Stimulated activated naive B cell treated with anti-CD40 and anti-IgM and Interleukin-4, amounts not matched to agents 10 μg/mL and 1 μg/mL and 100 μg/mL, for 72 hours (primary cell): ENCODE data around the gene PPP2CA.
"Not testable (repeated sequence)": the region's sequence is repeated elsewhere in the genome, so short reads cannot be mapped to it uniquely, and the experiment has no call there.

Source experiments
- ATAC-seq, 2 donors: fragments of 150-1000 bp; cut with Tn5 transposase; replicated peaks; 2 replicates each; pipeline ENCODE4 v1.10.0; 2021; ENCODE audit warnings: moderate library complexity in 1 of 2
- DNase-seq: peaks from one replicate; pipeline ENCODE4 v3.0.0; 2021
- H3K27ac Mint-ChIP-seq: one replicate; pipeline ENCODE4 v1.8.0; 2022; ENCODE audit warnings: mild to moderate bottlenecking, mixed read lengths
- H3K27me3 Mint-ChIP-seq, 2 donors: one replicate each; pipeline ENCODE4 v1.8.0; 2022; ENCODE audit warnings: mixed read lengths in 2 of 2
- H3K36me3 Mint-ChIP-seq, 2 donors: one replicate each; pipeline ENCODE4 v1.8.0; 2022; ENCODE audit warnings: mixed read lengths in 2 of 2, mild to moderate bottlenecking in 1 of 2
- H3K4me1 Mint-ChIP-seq, 2 donors: one replicate each; pipeline ENCODE4 v1.8.0; 2022; ENCODE audit warnings: mixed read lengths in 2 of 2, mild to moderate bottlenecking in 1 of 2
- H3K4me3 Mint-ChIP-seq, 2 donors: one replicate each; pipeline ENCODE4 v1.8.0; 2022; ENCODE audit warnings: mild to moderate bottlenecking in 2 of 2, mixed read lengths in 2 of 2, moderate library complexity in 1 of 2
- H3K9me3 Mint-ChIP-seq, 2 donors: one replicate each; pipeline ENCODE4 v1.8.0; 2022; ENCODE audit warnings: mixed read lengths in 2 of 2, mild to moderate bottlenecking in 1 of 2

PPP2CA gene

DNA sequence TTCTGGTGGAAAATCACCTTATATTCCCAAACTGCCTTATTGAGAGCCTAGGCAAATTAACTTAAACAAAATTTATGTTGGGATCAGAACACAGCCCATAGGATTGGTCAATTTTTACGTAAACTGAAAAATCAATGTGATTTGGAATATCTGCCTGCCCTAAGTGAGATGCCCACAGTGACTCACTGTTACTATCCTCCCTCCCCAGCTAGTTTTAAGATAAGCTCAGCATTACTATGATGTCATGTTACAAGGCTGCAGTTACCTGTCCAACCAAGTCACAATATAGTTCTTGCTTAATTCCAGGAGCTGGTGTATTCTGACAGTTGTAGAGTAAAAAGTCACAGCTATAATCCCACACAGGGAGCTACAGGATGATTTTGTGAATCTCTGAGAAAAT, 72.2 kb downstream of the PPP2CA start:
- H3K4me3 Mint-ChIP-seq = no peak overlapping the region
- ATAC-seq (no peak), DNase-seq (no peak)
- H3K36me3 Mint-ChIP-seq = peaks cover 29 to 63% of the 10 kb centered on the region in 2 donors
- no peaks in the 10 kb centered on the region for H3K9me3 Mint-ChIP-seq
- H3K27me3 Mint-ChIP-seq = no peaks in the 10 kb centered on the region
- no peak overlapping the region for H3K27ac Mint-ChIP-seq
- H3K4me1 Mint-ChIP-seq = peaks cover 4 to 6% of the 10 kb centered on the region in 2 donors

- no peaks in the 10 kb centered on the region for H3K27me3 Mint-ChIP-seq
- H3K9me3 Mint-ChIP-seq = no peaks in the 10 kb centered on the region
- H3K4me3 Mint-ChIP-seq = no peak overlapping the region
- peaks cover 4 to 6% of the 10 kb centered on the region in 2 donors for H3K4me1 Mint-ChIP-seq
- H3K36me3 Mint-ChIP-seq = peaks cover 29 to 64% of the 10 kb centered on the region in 2 donors
- ATAC-seq (no peak), DNase-seq (no peak)
- H3K27ac Mint-ChIP-seq = no peak overlapping the region
Observed at GRCh38 chr5:134153241-134153640, 72.6 kb downstream of the PPP2CA start.

DNA sequence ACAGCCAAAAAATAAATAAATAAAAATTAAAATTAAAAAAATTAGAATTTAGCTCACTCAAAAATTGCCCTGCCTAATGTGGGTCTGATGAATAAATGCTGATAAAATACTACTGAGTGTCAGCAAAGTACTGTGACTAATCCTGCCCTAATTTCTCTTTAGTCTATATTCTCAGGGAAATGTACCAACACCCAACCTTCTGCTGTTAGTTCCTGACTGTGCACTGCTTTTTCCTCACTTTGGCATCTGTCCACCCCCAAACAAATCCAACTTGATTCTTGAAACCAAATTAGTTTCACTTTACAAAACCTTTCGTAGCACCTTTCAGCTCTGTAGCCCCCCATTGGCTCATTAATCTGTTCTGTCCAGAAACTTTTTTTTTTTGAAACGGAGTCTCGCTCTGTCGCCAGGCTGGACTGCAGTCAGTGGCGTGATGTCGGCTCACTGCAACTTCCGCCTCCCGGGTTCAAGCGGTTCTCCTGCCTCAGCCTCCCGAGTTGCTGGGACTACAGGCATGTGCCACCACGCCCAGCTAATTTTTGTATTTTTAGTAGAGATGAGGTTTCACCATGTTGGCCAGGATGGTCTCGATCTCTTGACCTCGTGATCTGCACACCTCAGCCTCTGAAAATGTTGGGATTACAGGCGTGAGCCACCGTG, 73.6 kb downstream of the PPP2CA start:
- H3K36me3 Mint-ChIP-seq = peaks cover 29 to 59% of the 10 kb centered on the region in 2 donors
- not testable (repeated sequence) for DNase-seq, H3K9me3 Mint-ChIP-seq, H3K4me3 Mint-ChIP-seq, ATAC-seq, H3K27me3 Mint-ChIP-seq, H3K4me1 Mint-ChIP-seq
- H3K27ac Mint-ChIP-seq = peak overlapping the region; percentile 75

DNA sequence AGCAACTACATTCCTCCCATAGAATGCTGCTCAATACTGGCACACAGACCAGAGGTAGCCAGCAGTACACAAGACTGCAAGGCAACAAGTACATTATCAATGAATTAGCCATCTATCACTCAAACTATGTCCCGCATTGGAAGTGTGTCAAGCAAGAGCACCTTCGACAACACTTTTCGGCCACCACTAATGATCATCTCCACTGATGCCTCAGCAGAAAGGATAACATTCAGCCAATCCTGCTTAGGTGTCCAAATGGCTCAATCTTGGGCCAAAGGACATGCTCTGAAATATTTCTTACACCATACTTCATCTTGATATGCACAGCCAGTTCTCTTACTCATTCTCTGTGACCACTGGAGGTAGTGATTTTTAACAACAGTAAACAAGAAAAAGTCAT, 74.2 kb downstream of the PPP2CA start:
- Mint-ChIP-seq H3K9me3 (no peaks in the 10 kb centered on the region), H3K4me1 (peaks cover under 1 to 4% of the 10 kb centered on the region in 2 donors), H3K27me3 (no peaks in the 10 kb centered on the region), H3K27ac (no peak overlapping the region), H3K4me3 (no peak overlapping the region), H3K36me3 (peaks cover 29 to 59% of the 10 kb centered on the region in 2 donors)
- DNase-seq (no peak), ATAC-seq (no peak)

- Mint-ChIP-seq H3K36me3 (peaks cover 20 to 52% of the 10 kb centered on the region in 2 donors), H3K27me3 (no peaks in the 10 kb centered on the region), H3K4me3 (no peak overlapping the region), H3K4me1 (peaks cover 6 to 12% of the 10 kb centered on the region in 2 donors), H3K27ac (peak overlapping the region; percentile 14), H3K9me3 (no peaks in the 10 kb centered on the region)
- ATAC-seq = no peak
- DNase-seq = no peak
Observed at GRCh38 chr5:134149571-134150303, 76.1 kb downstream of the PPP2CA start.

- H3K4me1 Mint-ChIP-seq = peaks cover 7 to 12% of the 10 kb centered on the region in 2 donors
- H3K9me3 Mint-ChIP-seq = no peaks in the 10 kb centered on the region
- H3K4me3 Mint-ChIP-seq = no peak overlapping the region
- H3K27ac Mint-ChIP-seq = no peak overlapping the region
- ATAC-seq = no peak
- DNase-seq = no peak
- peaks cover 21 to 52% of the 10 kb centered on the region in 2 donors for H3K36me3 Mint-ChIP-seq
- H3K27me3 Mint-ChIP-seq = no peaks in the 10 kb centered on the region
Observed at GRCh38 chr5:134148986-134149539, 76.8 kb downstream of the PPP2CA start.

DNA sequence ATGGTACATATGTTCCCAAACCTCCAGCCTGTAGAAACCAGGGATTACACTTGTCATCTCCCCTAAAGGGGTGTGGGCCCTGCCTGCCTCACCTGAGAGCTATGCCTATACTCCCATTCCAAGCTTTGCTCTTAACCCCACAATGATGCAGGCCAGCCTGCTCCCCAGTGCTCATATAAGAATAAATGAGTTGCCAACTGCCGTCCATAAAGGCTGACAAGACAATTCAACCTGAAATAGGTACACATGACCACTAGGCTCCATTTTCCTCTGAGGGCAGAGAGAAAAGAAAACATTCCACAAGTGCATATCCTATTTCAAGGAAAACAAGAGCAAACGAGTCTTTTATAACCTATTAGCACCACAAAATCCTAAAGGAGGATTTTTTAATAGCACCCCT, 77.6 kb downstream of the PPP2CA start:
- Mint-ChIP-seq H3K4me3 (no peak overlapping the region), H3K9me3 (no peaks in the 10 kb centered on the region), H3K27me3 (no peaks in the 10 kb centered on the region), H3K36me3 (peaks cover 22 to 45% of the 10 kb centered on the region in 2 donors), H3K27ac (no peak overlapping the region), H3K4me1 (peaks cover 7 to 12% of the 10 kb centered on the region in 2 donors)
- ATAC-seq (no peak), DNase-seq (no peak)

DNA sequence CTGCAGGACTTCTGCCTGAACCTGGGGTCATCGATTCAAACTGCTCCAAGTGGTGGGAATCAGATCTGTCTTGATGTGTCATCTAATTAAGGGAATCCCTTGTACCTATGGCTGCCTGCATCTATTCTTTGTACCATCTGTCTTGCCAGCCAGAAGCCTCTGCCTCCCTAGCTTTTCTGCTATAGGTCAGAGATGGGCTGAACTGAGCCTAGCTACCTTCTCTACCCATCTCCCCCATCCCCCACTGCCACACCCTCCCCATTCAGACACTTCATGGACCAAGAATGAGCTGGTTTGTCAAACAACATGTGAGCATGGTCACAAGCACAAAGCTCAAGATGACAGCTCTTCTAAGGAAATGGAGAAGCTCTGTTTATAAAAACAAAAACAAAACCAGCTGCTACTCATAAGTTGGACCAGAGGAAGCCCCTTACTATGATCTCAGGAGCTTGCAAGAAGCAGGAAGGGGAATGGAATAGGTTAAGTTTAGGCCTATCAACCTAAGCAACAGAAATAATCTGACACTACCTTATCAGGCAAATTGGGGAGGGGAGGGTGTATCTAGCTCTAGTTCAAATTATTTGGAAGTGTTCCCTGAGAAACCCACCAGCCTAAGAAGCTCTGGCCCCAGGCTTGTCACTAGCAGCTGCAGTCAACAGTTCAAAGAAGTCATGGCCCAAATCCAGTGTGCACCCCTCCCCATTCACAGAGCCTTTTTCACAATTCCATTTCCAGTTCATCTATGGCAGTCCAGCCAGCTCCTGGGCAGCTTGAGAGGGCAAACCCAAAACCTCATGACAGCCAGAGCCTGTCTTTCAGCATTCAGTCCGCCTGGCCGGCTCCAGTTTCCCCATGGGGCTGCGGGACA, 79.0 kb downstream of the PPP2CA start:
- no peaks in the 10 kb centered on the region for H3K9me3 Mint-ChIP-seq
- no peak overlapping the region for H3K4me3 Mint-ChIP-seq
- H3K36me3 Mint-ChIP-seq = peaks cover 16 to 42% of the 10 kb centered on the region in 2 donors
- H3K27ac Mint-ChIP-seq = peak overlapping the region; percentile 14
- ATAC-seq = no peak
- DNase-seq = no peak
- peaks cover 7 to 12% of the 10 kb centered on the region in 2 donors for H3K4me1 Mint-ChIP-seq
- no peaks in the 10 kb centered on the region for H3K27me3 Mint-ChIP-seq

DNA sequence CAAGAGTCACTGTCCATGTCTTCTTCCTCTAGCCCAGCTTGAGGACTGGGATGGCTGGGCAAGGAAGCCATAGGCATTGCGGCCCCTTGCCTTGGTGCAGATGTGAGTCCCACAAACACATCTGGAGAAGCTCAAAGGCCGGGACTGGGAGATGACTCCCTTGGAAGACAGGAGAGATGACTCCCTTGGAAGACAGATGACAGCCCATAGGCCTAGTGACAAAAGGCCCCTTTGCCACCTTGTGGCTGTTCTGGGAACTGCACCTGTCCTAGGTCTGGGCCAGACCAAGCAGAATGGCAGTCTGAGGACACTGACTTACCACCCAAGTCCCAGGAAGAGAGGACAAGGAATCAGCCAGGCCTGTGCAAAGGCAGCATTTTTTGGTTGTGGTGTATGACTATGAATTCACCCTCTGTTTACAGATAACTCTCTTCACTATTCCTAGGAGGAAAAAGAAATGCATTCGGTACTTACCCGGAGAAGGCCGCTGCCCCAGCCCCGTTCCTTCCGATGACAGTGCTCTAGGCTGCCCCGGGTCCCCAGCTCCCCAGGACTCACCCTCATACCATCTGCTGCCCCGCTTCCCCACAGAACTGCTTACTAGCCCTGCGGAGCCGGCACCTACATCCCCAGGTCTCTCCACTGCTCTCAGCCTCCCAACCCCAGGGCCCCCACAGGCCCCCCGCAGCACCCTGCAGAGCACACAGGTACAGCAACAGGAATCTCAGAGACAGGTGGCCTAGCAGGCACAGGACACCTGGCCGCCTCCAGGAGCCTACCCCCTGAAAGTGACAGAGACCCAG, 79.9 kb downstream of the PPP2CA start:
- Mint-ChIP-seq H3K4me3 (no peak overlapping the region), H3K36me3 (peaks cover 19 to 42% of the 10 kb centered on the region in 2 donors), H3K9me3 (no peaks in the 10 kb centered on the region), H3K27ac (peak overlapping the region; percentile 25), H3K27me3 (no peaks in the 10 kb centered on the region), H3K4me1 (peaks cover 15 to 21% of the 10 kb centered on the region in 2 donors)
- peak; percentile 52 for DNase-seq
- peak; percentile 89 to 90 for ATAC-seq

DNA sequence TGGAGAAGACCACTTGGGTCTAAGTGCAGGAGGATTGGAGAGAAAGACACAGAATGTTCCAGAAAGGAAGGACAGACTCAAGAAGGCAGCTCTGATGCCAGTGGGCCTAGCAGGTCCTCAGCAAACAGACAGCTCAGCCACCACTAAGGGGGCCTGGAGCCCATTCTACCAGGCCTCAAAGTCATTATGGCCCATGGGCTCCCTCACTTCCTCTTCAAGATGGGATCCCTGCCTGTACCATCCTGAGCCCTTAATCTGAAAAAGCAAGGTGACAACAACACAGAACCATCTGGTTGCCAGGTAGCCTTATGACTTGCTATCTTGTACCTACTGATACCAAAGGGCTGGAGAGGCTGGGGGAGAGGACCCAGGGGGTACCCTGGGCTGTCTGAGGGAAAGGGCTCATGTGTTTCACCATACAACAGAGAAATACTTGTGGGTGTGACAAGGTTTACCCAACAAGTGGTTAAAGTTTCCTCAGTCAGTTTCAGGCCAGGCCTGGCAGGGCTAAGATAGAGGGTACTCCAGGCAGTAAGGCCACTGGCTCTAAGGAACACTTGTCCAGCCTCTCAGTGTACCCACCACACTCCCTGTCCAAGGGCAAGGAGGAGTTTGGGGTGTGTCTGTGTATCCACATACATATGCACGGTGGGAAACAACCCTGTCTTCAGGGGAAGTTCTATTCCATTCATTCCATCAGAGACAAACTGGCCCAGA, 80.7 kb downstream of the PPP2CA start:
- H3K27me3 Mint-ChIP-seq = no peaks in the 10 kb centered on the region
- H3K4me3 Mint-ChIP-seq = no peak overlapping the region
- no peaks in the 10 kb centered on the region for H3K9me3 Mint-ChIP-seq
- peaks cover 21 to 28% of the 10 kb centered on the region in 2 donors for H3K4me1 Mint-ChIP-seq
- DNase-seq (no peak), ATAC-seq (no peak)
- peaks cover 20 to 42% of the 10 kb centered on the region in 2 donors for H3K36me3 Mint-ChIP-seq
- H3K27ac Mint-ChIP-seq = no peak overlapping the region
